ENCODE data around the gene DHX8. TPM values are rescaled to one million over a fixed set of nuclear protein-coding genes. Genes with fewer than 3 reads are reported as not detected.

DHX8 gene
- total RNA-seq, 1 experiment from 2014 or later, result 94.8 TPM

DNA sequence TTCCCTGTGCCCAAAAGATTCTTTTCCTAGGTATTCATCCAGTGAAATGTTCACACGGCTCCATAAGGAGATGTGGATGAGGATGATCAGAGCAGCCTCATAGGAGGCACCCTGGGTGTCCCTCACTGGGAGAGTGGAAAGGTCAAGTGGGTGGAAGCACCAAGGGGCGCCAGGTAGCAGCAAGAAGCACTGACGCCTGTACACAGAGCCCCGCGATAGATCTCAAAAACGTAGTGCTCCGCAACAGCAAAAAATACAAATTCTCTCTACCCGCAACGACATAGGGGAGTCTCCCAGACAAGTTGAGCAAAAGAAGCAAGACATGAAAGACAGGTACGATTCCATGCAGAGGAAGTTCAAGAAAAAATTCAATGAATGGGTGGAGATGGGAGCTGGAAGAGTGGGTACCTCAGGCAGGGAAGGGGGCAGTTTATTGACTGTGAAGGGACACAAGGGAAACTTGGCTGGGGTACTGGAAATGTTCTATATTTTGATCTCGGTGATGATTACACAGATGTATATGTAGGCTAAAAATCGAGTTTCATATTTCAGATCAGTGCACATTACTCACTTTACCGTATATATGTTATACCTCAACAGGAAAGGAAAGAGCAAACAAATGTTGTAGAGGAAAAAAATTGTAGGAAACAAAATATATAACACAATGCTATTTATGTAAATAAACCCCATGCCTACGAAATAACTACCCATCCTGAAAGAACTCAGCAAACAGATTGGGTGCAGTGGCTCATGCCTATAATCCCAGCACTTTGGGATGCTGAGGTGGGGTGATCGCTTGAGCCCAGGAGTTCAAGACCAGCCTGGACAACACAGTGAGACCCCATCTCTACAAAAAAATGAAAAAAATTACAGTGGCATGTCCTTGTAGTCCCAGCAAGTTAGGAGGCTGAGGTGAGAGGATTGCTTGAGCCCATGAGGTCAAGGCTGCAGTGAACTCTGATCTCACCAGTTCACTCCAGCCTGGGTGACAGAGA, 80.1 kb downstream of the DHX8 start:
- intact Hi-C loops (cut with micrococcal nuclease; ENCODE audit: unreplicated experiment), result no loop called here
- Mint-ChIP-seq H3K9me3 (ENCODE audit: low read depth, unreplicated experiment) (no peaks in the 10 kb centered on the region), H3K27me3 (ENCODE audit: unreplicated experiment) (peaks cover 26% of the 10 kb centered on the region), H3K36me3 (ENCODE audit: insufficient read depth, unreplicated experiment) (no peaks in the 10 kb centered on the region), H3K27ac (ENCODE audit: unreplicated experiment) (no peak overlapping the region), H3K4me3 (ENCODE audit: low read depth, unreplicated experiment) (no peak overlapping the region), H3K4me1 (ENCODE audit: low read depth, unreplicated experiment) (no peaks in the 10 kb centered on the region)
- TF ChIP-seq, protein P1, sequence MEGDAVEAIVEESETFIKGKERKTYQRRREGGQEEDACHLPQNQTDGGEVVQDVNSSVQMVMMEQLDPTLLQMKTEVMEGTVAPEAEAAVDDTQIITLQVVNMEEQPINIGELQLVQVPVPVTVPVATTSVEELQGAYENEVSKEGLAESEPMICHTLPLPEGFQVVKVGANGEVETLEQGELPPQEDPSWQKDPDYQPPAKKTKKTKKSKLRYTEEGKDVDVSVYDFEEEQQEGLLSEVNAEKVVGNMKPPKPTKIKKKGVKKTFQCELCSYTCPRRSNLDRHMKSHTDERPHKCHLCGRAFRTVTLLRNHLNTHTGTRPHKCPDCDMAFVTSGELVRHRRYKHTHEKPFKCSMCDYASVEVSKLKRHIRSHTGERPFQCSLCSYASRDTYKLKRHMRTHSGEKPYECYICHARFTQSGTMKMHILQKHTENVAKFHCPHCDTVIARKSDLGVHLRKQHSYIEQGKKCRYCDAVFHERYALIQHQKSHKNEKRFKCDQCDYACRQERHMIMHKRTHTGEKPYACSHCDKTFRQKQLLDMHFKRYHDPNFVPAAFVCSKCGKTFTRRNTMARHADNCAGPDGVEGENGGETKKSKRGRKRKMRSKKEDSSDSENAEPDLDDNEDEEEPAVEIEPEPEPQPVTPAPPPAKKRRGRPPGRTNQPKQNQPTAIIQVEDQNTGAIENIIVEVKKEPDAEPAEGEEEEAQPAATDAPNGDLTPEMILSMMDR (IDR thresholded peaks at IDR 0.05; ENCODE audit: unreplicated experiment), result no peak
- CTCF ChIA-PET, result interaction anchor here (0.7 kb wide), 1 partner anchor 7 kb away, joined by 4 read pairs; no protein-coding TSS in a partner anchor
- DNase-seq, result no peak
- no TSS peak for BruUV-seq (replicated peaks)

DNA sequence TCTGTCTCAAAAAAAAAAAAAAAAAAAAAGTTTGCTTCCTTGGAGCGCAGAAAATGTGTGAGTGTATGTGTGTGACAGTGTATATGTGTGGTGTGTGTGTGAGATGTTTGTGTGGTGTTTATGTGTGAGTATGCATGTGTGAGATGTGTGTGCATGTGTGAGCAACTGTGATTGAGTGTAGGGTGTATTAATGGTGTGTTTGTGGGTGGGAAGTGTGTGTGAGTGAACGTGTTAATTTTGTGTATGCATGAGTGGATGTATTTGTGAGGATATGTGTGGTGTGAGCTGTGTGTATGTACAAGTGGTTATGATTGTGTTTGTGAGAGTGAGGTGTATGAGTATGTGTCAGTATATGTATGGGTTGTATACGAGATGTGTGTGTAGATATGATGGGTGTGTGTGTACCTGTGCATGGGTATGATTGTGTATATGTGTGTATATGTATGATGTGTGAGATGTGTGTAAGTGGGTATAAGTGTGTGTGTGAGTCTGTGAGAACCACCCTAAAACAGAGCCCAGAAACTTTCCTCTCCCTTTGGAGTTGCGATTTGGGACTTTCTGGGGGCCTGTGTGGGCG, 84.8 kb downstream of the DHX8 start:
- CTCF ChIA-PET, result interaction anchor here (0.7 kb wide), 2 partner anchors 46 to 298 kb away, joined by 4 to 8 read pairs; no protein-coding TSS in a partner anchor
- Mint-ChIP-seq H3K27me3 (ENCODE audit: unreplicated experiment) (peaks cover 8% of the 10 kb centered on the region), H3K4me1 (ENCODE audit: low read depth, unreplicated experiment) (no peaks in the 10 kb centered on the region), H3K9me3 (ENCODE audit: low read depth, unreplicated experiment) (no peaks in the 10 kb centered on the region), H3K36me3 (ENCODE audit: insufficient read depth, unreplicated experiment) (no peaks in the 10 kb centered on the region), H3K27ac (ENCODE audit: unreplicated experiment) (no peak overlapping the region), H3K4me3 (ENCODE audit: low read depth, unreplicated experiment) (no peak overlapping the region)
- intact Hi-C loops (cut with micrococcal nuclease; ENCODE audit: unreplicated experiment), result no loop called here
- TF ChIP-seq, protein P1 (IDR thresholded peaks at IDR 0.05; ENCODE audit: unreplicated experiment), result no peak
- DNase-seq, result no peak
- BruUV-seq (replicated peaks), result no TSS peak

DNA sequence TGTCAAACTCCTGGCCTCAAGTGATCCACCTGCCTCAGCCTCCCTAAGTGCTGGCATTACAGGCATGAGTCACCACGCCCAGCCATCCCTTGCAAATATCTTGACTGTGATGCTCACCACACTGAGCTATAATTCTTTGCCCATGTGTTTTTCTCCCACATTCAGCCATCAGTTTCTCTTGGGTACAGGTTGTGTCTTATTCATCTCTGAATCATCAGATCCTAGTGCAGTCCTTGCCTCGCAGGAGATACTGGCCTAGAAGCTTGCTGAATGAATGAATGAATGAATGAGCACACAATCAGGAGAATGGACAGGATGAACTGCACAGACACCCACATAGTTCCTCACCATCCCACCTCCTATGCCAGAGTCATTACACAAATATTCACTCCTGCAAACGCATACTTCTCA, 86.7 kb downstream of the DHX8 start:
- BruUV-seq (replicated peaks), result no TSS peak
- H3K27me3 Mint-ChIP-seq (ENCODE audit: unreplicated experiment), result no peaks in the 10 kb centered on the region
- no peak for DNase-seq
- no peak overlapping the region for H3K4me3 Mint-ChIP-seq (ENCODE audit: low read depth, unreplicated experiment)
- intact Hi-C loops (cut with micrococcal nuclease; ENCODE audit: unreplicated experiment), result no loop called here
- TF ChIP-seq, protein P1 (IDR thresholded peaks at IDR 0.05; ENCODE audit: unreplicated experiment), result no peak
- H3K4me1 Mint-ChIP-seq (ENCODE audit: low read depth, unreplicated experiment), result peaks cover 13% of the 10 kb centered on the region
- H3K36me3 Mint-ChIP-seq (ENCODE audit: insufficient read depth, unreplicated experiment), result no peaks in the 10 kb centered on the region
- no peak overlapping the region for H3K27ac Mint-ChIP-seq (ENCODE audit: unreplicated experiment)
- CTCF ChIA-PET, result interaction anchor here (0.6 to 1.0 kb wide), 3 partner anchors 7 to 138 kb away, joined by 4 read pairs; no protein-coding TSS in a partner anchor
- no peaks in the 10 kb centered on the region for H3K9me3 Mint-ChIP-seq (ENCODE audit: low read depth, unreplicated experiment)

DNA sequence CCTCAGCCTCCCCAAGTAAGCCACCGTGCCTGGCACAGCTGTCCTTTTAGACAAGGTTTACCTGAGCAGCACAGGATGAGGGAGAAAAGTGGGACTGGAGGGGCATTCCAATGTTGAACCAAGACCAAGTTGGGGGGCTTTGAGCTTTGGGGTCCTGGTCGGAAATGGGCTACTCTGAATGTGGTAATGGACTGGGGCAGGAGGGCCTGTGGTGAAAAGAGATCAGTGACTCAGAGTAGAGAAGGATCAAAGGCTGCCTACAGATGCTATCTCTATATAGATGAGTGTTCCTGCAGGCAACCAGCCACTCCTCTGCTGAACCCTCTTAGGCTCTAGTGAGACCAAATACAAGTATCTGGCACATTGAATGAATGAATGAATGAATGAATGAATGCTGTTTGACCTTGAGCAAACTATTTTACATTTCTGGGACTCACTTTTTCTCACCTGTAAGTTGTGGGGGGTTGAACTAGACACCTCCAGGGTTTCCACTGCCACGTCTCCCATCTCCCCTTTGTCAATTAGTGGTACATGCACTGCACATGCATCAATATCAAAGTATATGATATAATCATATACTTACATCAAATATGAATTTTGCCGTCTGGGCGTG, 88.7 kb downstream of the DHX8 start:
- H3K36me3 Mint-ChIP-seq (ENCODE audit: insufficient read depth, unreplicated experiment), result no peaks in the 10 kb centered on the region
- intact Hi-C loops (cut with micrococcal nuclease; ENCODE audit: unreplicated experiment), result no loop called here
- no TSS peak for BruUV-seq (replicated peaks)
- no peaks in the 10 kb centered on the region for H3K27me3 Mint-ChIP-seq (ENCODE audit: unreplicated experiment)
- H3K27ac Mint-ChIP-seq (ENCODE audit: unreplicated experiment), result no peak overlapping the region
- no peak overlapping the region for H3K4me3 Mint-ChIP-seq (ENCODE audit: low read depth, unreplicated experiment)
- H3K9me3 Mint-ChIP-seq (ENCODE audit: low read depth, unreplicated experiment), result no peaks in the 10 kb centered on the region
- DNase-seq, result no peak
- H3K4me1 Mint-ChIP-seq (ENCODE audit: low read depth, unreplicated experiment), result peaks cover 13% of the 10 kb centered on the region
- CTCF ChIA-PET, result interaction anchor here (0.7 kb wide), 1 partner anchor 100 kb away, joined by 3 read pairs; no protein-coding TSS in a partner anchor
- TF ChIP-seq, protein P1 (IDR thresholded peaks at IDR 0.05; ENCODE audit: unreplicated experiment), result no peak

Measured in Calu3 (cell line).